Duodenal mucosa (tissue), 2 donors: ENCODE data around the gene CILP2.

Source experiments
- H3K27ac ChIP-seq: one replicate; pipeline ENCODE4 v1.7.0; 2013; ENCODE audit warnings: low read depth, low read length
- H3K27me3 ChIP-seq, 2 donors: one replicate each; pipeline ENCODE4 v1.7.0; 2013; ENCODE audit warnings: low read length in 2 of 2, control low read depth in 1 of 2; ENCODE audit not compliant: insufficient read depth in 2 of 2, control insufficient read depth in 1 of 2
- H3K36me3 ChIP-seq, 2 donors: one replicate each; pipeline ENCODE4 v1.7.0; 2013; ENCODE audit warnings: low read length in 2 of 2, control low read depth in 1 of 2; ENCODE audit not compliant: insufficient read depth in 2 of 2, control insufficient read depth in 1 of 2
- H3K4me1 ChIP-seq, 2 donors: one replicate each; pipeline ENCODE4 v1.7.0; 2013; ENCODE audit warnings: low read length in 2 of 2, control low read depth in 1 of 2; ENCODE audit not compliant: insufficient read depth in 2 of 2, control insufficient read depth in 1 of 2
- H3K4me3 ChIP-seq, 2 donors: one replicate each; pipeline ENCODE4 v1.7.0; 2013; ENCODE audit warnings: low read length in 2 of 2, low read depth in 1 of 2
- H3K9ac ChIP-seq, 2 donors: one replicate each; pipeline ENCODE4 v1.7.0; 2013; ENCODE audit warnings: low read length in 2 of 2, low read depth in 1 of 2
- H3K9me3 ChIP-seq, 2 donors: one replicate each; pipeline ENCODE4 v1.7.0; 2013; ENCODE audit warnings: low read length in 2 of 2, control low read depth in 1 of 2; ENCODE audit not compliant: control insufficient read depth in 1 of 2

CILP2 gene

GRCh38 chr19:19529783-19530422, 8.2 kb upstream of the CILP2 start:
- Histone ChIP-seq H3K27ac (no peak overlapping the region), H3K4me1 (no peaks in the 10 kb centered on the region), H3K36me3 (peaks cover 9 to 29% of the 10 kb centered on the region in 2 donors), H3K4me3 (no peak overlapping the region), H3K9ac (no peak overlapping the region), H3K27me3 (no peaks in the 10 kb centered on the region), H3K9me3 (no peaks in the 10 kb centered on the region)

- H3K27me3 ChIP-seq: no peaks in the 10 kb centered on the region
These were observed 7.7 kb upstream of the CILP2 start for GRCh38 chr19:19530423-19530804.

GRCh38 chr19:19530889-19531288, 7.2 kb upstream of the CILP2 start:
- H3K4me3 ChIP-seq: no peak overlapping the region
- no peaks in the 10 kb centered on the region for H3K9me3 ChIP-seq
- no peak overlapping the region for H3K27ac ChIP-seq
- no peak overlapping the region for H3K9ac ChIP-seq
- H3K27me3 ChIP-seq: no peaks in the 10 kb centered on the region
- H3K4me1 ChIP-seq: no peaks in the 10 kb centered on the region
- H3K36me3 ChIP-seq: peaks cover 9 to 26% of the 10 kb centered on the region in 2 donors

More at GRCh38 chr19:19530423-19530804, 7.7 kb upstream of the CILP2 start:
- no peaks in the 10 kb centered on the region for H3K4me1 ChIP-seq
- H3K9me3 ChIP-seq: no peaks in the 10 kb centered on the region
- no peak overlapping the region for H3K9ac ChIP-seq
- no peak overlapping the region for H3K4me3 ChIP-seq
- peaks cover 9 to 28% of the 10 kb centered on the region in 2 donors for H3K36me3 ChIP-seq
- H3K27ac ChIP-seq: no peak overlapping the region

- Histone ChIP-seq H3K9me3 (no peaks in the 10 kb centered on the region), H3K9ac (no peak overlapping the region), H3K4me3 (no peak overlapping the region), H3K4me1 (no peaks in the 10 kb centered on the region), H3K27me3 (no peaks in the 10 kb centered on the region), H3K27ac (no peak overlapping the region), H3K36me3 (peaks cover 8 to 19% of the 10 kb centered on the region in 2 donors)
These were observed 5.9 kb upstream of the CILP2 start for GRCh38 chr19:19531951-19532805.

- peaks cover 0 to 3% of the 10 kb centered on the region in 2 donors for H3K4me1 ChIP-seq
- peaks cover 6 to 8% of the 10 kb centered on the region in 2 donors for H3K27me3 ChIP-seq
- H3K36me3 ChIP-seq: peaks cover 0 to 12% of the 10 kb centered on the region in 2 donors
- H3K4me3 ChIP-seq: no peak overlapping the region
- no peaks in the 10 kb centered on the region for H3K9me3 ChIP-seq
- no peak overlapping the region for H3K9ac ChIP-seq
- no peak overlapping the region for H3K27ac ChIP-seq
These were observed 5.0 kb upstream of the CILP2 start for GRCh38 chr19:19532806-19533701.

- Histone ChIP-seq H3K9ac (no peak overlapping the region), H3K27ac (no peak overlapping the region), H3K27me3 (peaks cover 12 to 15% of the 10 kb centered on the region in 2 donors), H3K4me3 (no peak overlapping the region), H3K4me1 (peaks cover 4 to 11% of the 10 kb centered on the region in 2 donors), H3K36me3 (peaks cover 0 to 7% of the 10 kb centered on the region in 2 donors), H3K9me3 (no peaks in the 10 kb centered on the region)
These were observed 4.2 kb upstream of the CILP2 start for GRCh38 chr19:19533841-19534240.

GRCh38 chr19:19534556-19535265, 3.4 kb upstream of the CILP2 start:
- H3K27me3 ChIP-seq: peaks cover 17 to 18% of the 10 kb centered on the region in 2 donors
- H3K9me3 ChIP-seq: no peaks in the 10 kb centered on the region
- peaks cover 6 to 11% of the 10 kb centered on the region in 2 donors for H3K4me1 ChIP-seq
- no peak overlapping the region for H3K27ac ChIP-seq
- no peak overlapping the region for H3K4me3 ChIP-seq
- H3K9ac ChIP-seq: no peak overlapping the region
- no peaks in the 10 kb centered on the region for H3K36me3 ChIP-seq

GRCh38 chr19:19535311-19536191, 2.5 kb upstream of the CILP2 start:
- Histone ChIP-seq H3K4me1 (peaks cover 6 to 11% of the 10 kb centered on the region in 2 donors), H3K4me3 (no peak overlapping the region), H3K27me3 (peaks cover 17 to 19% of the 10 kb centered on the region in 2 donors), H3K27ac (no peak overlapping the region), H3K36me3 (no peaks in the 10 kb centered on the region), H3K9me3 (no peaks in the 10 kb centered on the region), H3K9ac (no peak overlapping the region)
